GM18507 (cell line): ENCODE measurements around the gene ADAMTS2.

Source experiments
- DNase-seq: peaks from one replicate; pipeline ENCODE4 v3.0.0; 2011; ENCODE audit warnings: low read depth; ENCODE audit not compliant: insufficient read length; ENCODE audit errors: extremely low spot score
- FAIRE-seq: peaks from 2 replicates; lab custom pipeline; 2011; peaks lifted over from hg19 to GRCh38; lab: Jason Lieb, UNC

ADAMTS2 gene

DNA sequence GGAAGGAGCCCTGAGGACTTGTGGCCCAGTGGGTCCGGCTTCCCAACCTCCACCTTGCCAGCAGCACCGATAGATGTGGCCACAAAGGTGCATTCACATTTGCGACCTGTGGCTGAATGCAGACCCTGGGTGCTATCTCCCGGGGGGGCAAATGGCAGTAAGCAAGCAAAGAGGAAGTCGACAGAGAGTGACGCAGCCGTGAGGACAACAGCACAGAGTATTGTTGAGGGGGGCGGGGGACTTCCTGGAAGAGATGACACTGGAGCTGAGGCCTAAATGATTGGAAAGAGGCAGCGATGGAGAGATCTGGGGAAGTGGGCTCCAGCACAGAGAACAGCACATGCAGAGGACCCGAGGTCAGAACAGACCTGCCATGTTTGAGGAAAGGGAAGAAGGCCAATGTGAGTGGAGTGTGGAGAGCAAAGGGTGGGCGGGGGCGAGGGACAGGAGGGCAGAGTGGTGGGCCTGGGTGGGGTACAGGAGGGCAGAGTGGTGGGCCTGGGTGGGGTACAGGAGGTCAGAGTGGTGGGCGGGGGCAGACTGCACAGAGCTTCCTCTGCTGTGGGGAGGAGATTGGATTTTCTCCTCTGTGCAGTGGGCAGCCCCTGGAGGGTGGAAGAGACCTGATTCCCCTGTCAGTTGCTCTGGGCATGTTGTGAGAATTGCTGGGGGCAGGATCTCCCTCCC is 42.6 kb downstream of the ADAMTS2 start:
- DNase-seq (no peak), FAIRE-seq (no peak)

DNA sequence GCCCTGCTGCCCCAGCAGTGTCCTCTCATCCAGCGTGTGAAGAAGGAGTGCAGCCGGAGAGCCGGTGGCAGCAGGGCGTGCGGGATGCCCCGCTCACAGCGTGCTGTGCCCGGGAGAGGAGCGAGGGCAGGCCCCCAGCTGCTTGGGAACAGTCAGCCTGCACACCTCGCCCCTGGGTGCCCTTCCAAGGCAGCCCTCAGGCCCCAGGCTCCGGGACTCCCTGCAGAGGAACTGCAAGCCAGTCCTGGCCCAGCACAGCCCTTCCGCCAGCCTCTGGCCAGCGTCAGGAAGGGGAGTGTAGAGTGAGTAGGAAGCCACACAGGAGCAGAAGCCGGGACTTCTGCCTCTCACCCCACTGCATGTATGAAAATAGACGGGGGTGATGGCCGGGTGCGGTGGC is 43.5 kb downstream of the ADAMTS2 start:
- DNase-seq, result no peak
- no peak for FAIRE-seq

DNA sequence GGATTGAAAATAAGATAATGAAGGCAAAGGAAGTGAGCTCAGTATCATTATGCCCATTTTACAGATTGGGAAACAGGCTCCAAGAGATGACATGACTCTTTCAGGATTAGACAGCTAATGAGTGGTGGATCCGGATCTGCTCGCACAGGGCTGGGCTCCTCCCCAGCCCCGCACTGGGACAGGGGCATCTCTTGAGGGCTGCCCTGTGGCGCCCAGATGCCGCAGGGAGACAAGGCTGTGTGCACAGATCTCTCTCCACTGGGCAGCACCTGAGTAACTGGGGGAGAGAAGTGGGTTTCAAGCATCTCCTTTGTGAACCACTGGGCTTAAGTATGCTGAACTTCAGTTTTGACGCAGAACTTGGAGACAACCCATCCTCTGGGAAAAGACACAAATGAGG is 43.9 kb downstream of the ADAMTS2 start:
- FAIRE-seq, result no peak
- no peak for DNase-seq

- no peak for DNase-seq
Measured at GRCh38 chr5:179300581-179301180, 44.6 kb downstream of the ADAMTS2 start.

DNA sequence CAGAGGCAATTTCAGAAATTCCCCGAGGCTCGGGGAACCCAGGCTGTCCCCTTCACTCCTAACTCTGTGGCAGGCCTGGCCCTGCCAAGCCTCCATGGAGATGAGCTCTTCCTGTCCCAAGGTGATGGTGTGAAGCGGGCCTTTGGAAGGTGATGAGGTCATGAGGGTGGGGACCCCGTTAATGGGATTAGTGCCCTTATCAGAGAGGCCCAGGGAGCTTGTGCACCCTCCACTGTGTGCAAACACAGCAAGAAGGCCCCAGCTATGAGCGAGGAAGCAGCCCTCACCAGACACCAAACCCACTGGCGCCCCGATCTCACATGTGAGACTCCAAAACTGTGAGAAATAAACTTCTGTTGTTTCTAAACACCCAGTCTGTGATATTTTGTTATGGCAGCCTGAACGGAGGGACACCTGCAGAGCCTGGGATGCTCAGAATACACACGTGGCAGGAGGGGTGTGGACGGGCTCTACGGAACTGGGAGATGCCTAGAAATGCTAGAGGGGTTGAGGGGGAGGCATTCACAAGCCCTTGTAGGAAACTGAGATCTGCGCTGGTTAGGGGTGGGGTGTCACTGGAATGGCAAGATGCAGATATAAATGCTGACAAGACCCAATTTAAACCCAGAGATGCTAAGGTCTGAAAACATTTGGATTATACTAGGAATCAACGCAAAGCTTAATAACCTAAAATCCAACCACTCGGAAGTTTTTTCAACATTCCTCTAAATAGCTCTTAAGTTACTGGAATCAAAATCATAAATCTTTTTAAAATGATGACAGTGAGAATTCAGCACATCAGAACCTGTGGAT is 46.9 kb downstream of the ADAMTS2 start:
- FAIRE-seq (no peak), DNase-seq (no peak)

More at GRCh38 chr5:179300581-179301180, 44.6 kb downstream of the ADAMTS2 start:
- no peak for FAIRE-seq

DNA sequence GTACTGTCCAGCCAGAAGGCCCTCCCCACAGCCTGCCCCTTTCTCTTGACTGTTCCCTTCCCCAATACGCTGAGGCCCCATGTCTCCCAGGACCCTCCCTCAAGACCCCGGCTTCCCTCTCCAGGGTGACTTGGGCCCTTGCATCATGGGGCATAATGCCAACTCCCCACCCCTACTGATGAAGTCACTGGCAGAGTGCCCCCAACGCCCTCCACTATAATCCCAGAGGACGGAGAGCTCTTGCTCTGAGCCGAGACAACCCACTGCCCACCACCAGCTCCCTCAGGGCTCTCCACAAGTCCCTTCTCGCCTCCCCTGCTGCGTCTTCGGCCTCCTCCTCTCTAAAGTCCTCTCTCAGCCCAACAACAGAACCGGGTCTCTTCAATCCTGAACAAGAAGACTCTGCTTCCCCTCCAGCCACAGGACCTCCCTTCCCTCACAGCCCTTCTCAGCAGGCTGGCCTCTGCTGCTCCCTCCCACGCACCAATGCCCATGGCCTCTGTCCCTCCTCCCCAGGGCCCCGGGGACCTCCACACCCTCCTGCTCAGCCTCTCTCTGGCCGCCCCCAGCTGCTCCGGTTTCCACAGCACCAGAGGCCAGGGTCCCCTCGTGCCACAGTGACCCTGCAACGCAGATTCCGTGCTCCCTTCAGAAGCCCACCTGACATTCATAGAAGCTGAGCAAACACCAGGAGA is 47.6 kb downstream of the ADAMTS2 start:
- DNase-seq (no peak), FAIRE-seq (no peak)

DNA sequence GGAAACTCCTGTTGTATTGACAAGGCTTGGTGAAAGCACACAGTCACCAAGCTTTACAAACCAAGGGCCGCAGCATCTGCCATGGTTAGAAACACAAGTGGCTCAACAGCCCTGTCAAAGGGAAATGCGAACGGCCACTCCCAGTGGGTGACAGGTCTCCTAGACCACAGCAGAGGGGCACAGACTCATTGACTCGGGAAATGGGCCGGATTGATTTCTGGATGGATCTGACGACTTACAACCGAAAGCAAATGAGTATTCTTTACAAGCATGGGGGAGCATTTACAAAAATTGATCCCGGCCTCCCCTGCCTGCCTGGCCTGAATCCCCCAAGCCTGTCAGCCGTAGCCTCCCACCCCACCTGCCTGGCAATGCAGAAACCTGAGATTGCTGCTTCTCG is 48.2 kb downstream of the ADAMTS2 start:
- no peak for DNase-seq
- no peak for FAIRE-seq

- FAIRE-seq (no peak), DNase-seq (no peak)
Measured at GRCh38 chr5:179296150-179296821, 49.0 kb downstream of the ADAMTS2 start.

GRCh38 chr5:179295778-179296149 is 49.5 kb downstream of the ADAMTS2 start:
- no peak for FAIRE-seq
- DNase-seq, result no peak

- DNase-seq, result no peak
- no peak for FAIRE-seq
Measured at GRCh38 chr5:179294891-179295777, 50.1 kb downstream of the ADAMTS2 start.

GRCh38 chr5:179294131-179294780 is 51.0 kb downstream of the ADAMTS2 start:
- FAIRE-seq (no peak), DNase-seq (no peak)

DNA sequence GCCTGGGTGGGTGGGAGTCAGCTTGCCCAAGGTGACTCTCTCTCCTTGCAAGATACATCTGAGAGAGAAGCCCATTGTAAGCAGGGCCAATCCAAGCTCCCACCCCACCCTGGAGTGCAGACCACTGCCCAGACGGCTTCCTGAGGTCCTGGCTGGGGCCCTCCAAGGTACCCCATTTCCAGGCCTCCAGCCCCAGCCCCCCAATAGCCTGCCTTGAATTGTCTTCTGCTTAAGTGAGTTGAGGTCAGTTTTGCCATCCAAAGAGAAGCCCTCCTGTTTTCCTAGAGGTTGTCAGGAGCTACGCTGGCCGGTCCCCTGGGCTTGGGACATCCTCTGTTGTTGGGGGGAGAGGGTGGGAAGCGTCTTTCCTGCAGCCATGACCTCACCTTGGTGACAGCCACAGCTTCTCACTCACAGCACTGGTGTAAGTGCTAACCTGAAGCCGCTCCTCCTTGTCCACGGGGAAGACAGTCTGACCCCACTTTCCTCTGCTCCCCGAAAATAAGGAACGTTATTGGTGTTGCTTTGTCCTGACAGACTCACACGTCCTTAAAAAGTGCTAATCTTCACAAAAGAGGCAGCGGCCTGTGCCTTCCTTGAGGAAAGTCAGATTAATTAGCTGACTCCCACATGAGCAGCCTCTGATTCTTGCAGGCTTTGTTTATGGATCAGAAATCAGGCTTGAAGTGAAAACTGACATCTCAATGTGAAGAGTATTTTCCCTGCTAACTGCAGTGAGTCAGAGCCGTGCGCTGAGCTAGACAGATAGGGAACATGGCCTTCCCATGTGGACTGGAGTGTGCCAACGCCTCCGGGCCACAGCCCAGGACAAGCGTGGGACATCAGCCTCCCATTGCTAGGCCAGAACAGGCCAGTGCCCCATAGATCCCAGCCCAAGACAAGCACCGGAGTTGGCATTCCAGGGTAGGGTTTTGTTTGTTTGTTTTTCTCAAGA is 52.3 kb downstream of the ADAMTS2 start:
- FAIRE-seq, result no peak
- no peak for DNase-seq

- FAIRE-seq (no peak), DNase-seq (no peak)
Measured at GRCh38 chr5:179292202-179292601, 53.1 kb downstream of the ADAMTS2 start.

DNA sequence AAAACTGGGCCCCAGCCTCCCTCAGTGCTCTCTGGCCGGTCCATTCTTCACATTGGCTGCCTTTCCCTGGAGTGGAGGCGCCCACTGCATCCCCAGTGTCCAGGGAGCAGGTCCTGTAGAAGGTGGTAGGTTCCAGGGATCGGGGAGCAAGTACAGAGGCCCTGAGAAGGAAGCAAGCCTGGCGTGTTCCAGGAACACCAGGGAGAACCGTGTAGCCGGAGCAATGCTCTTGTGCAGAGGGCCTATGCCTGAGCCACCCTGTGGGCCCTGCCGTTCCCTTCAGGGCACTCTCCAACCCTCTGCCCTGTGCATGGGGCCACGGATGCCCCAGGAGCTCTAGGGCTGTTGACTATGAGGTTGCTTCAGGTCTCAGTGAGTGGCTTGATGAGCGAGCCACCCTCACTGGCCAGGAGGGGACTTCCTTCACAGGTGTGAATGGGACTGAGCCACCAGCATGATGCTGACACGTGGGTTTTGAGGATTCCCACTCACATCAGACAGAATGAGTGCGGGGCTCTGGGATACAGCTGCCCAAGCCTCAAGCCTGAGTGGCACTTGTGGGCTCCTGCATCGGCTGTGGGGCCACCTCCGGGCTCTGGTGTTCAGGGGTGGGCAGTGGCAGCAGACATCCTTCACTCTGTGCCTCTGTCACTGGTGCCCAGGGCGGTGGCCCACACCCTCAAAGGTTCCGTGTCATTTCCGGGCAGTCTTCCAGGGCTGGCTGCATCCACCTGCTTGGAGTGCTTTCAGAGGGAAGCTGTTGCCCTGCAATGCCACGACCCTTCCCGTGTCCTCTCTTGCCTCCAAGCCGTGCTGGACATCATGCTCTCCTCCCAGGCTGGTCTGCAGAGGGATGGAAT is 54.4 kb downstream of the ADAMTS2 start:
- FAIRE-seq, result no peak
- no peak for DNase-seq

- no peak for DNase-seq
- no peak for FAIRE-seq
Measured at GRCh38 chr5:179289756-179290385, 55.4 kb downstream of the ADAMTS2 start.

DNA sequence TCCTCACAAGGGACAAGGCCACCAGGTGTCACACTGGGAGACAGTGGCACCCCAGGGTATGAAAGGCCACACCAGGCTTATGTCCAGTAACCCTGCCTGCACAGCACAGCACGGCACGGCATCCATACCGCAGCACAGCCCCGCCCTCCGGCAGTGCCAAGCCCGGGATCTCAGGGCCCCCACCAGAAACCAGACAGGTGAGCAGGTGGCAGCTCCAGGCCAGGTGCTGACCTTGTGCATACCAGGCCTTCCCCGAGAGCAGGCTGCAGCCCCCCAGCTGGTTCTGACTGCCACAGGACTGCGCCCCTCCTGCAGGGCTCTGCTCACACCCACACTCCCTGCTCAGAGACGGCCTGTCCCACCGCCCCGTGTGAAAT is 56.5 kb downstream of the ADAMTS2 start:
- no peak for FAIRE-seq
- DNase-seq, result no peak
